PC-9 (cell line): ENCODE results near the gene SGIP1. TPM values are rescaled to one million over a fixed set of nuclear protein-coding genes. Genes with fewer than 3 reads are reported as not detected.
A peak's percentile ranks its signal among the peaks of the same experiment; 100 is the strongest.

Experiments used
- BruUV-seq: library from RNA; stranded (reverse); fragments of 400-500 nt; replicated peaks from 2 replicates; lab custom pipeline; 2021; lab: Mats Ljungman, UMichigan
- CTCF ChIA-PET: fragments of 300-600 bp; sonication (Branson Sonifier 250); formaldehyde crosslinking; loops from one replicate; lab custom pipeline; 2022; ENCODE audit warnings: antibody characterized with exemption; lab: Charles Lee
- POLR2A ChIA-PET: fragments of 300-600 bp; sonication (Branson Sonifier 250); formaldehyde crosslinking; loops from one replicate; lab custom pipeline; 2022; ENCODE audit warnings: antibody characterized with exemption; ENCODE audit not compliant: unreplicated experiment; lab: Charles Lee
- DNase-seq, 2 experiments: peaks; one replicate each; pipeline versions ENCODE4 v3.0.0 to v3.0.0-alpha.2; 2015 to 2022; ENCODE audit warnings: mixed read lengths in 1 of 2
- H2AFZ ChIP-seq: fragments of 200-600 bp; sonication (generic); 2 replicates; pipeline ENCODE4 v1.8.1; 2017; ENCODE audit warnings: antibody characterized with exemption
- H3F3A ChIP-seq: fragments of 200-600 bp; sonication (generic); 2 replicates; pipeline ENCODE4 v1.8.1; 2017; ENCODE audit warnings: antibody characterized with exemption, mild to moderate bottlenecking, low read depth; ENCODE audit not compliant: insufficient read depth
- H3K27ac ChIP-seq: fragments of 200-600 bp; sonication (generic); 2 replicates; pipeline ENCODE4 v1.6.1; 2016; ENCODE audit warnings: mixed run types
- H3K27me3 ChIP-seq: fragments of 200-600 bp; sonication (generic); 2 replicates; pipeline ENCODE4 v1.6.1; 2016; ENCODE audit warnings: low read depth, mixed run types; ENCODE audit not compliant: insufficient read depth
- H3K36me3 ChIP-seq: fragments of 200-600 bp; sonication (generic); 2 replicates; pipeline ENCODE4 v1.6.1; 2016; ENCODE audit warnings: low read depth, mixed run types
- H3K4me1 ChIP-seq: fragments of 200-600 bp; sonication (generic); replicated peaks from 2 replicates; pipeline ENCODE4 v1.6.1; 2016; ENCODE audit warnings: mixed run types; ENCODE audit not compliant: insufficient read depth
- H3K4me2 ChIP-seq: fragments of 200-600 bp; sonication (generic); 2 replicates; pipeline ENCODE4 v1.6.1; 2017; ENCODE audit warnings: mixed run types
- H3K4me3 ChIP-seq: fragments of 200-600 bp; sonication (generic); 2 replicates; pipeline ENCODE4 v1.6.1; 2016; ENCODE audit warnings: mixed run types
- H3K79me2 ChIP-seq: fragments of 200-600 bp; sonication (generic); 2 replicates; pipeline ENCODE4 v1.6.1; 2017; ENCODE audit warnings: low read depth, mixed run types
- H3K9me2 ChIP-seq: fragments of 200-600 bp; sonication (generic); 2 replicates; pipeline ENCODE4 v1.8.1; 2017; ENCODE audit warnings: mild to moderate bottlenecking; ENCODE audit not compliant: insufficient read depth
- H3K9me3 ChIP-seq: fragments of 200-600 bp; sonication (generic); 2 replicates; pipeline ENCODE4 v1.8.1; 2016; ENCODE audit warnings: low read depth; ENCODE audit not compliant: insufficient read depth
- H4K20me1 ChIP-seq: fragments of 200-600 bp; sonication (generic); 2 replicates; pipeline ENCODE4 v1.8.1; 2017; ENCODE audit not compliant: insufficient read depth
- CTCF ChIP-seq: fragments of 200-600 bp; sonication (generic); conservative IDR thresholded peaks from 2 replicates; pipeline ENCODE4 v1.6.1; 2017; ENCODE audit warnings: mixed run types, antibody characterized with exemption, mild to moderate bottlenecking, moderate library complexity
- EZH2 ChIP-seq: fragments of 200-600 bp; sonication (generic); IDR thresholded peaks from 2 replicates; pipeline ENCODE4 v1.8.0; 2017; ENCODE audit warnings: antibody characterized with exemption, low read depth
- intact Hi-C: fragments of 100-400 bp; cut with micrococcal nuclease; formaldehyde crosslinking; loops from one replicate; pipeline ENCODE4 v1.10.0; 2022; ENCODE audit not compliant: unreplicated experiment
- total RNA-seq: library from RNA; stranded (reverse); gene quantifications from 2 replicates; pipeline ENCODE4 v1.2.3, GENCODE V29; 2021

Gene SGIP1
- total RNA-seq, 1 experiment from 2014 or later: not detected

GRCh38 chr1:66497910-66498309 is 36.0 kb upstream of the SGIP1 start:
- Histone ChIP-seq H3K36me3 (no peaks in the 10 kb centered on the region), H3F3A (no peaks in the 10 kb centered on the region), H3K4me2 (no peak overlapping the region), H3K79me2 (no peaks in the 10 kb centered on the region), H3K9me3 (no peaks in the 10 kb centered on the region; the same call in 1 of the 2 replicates), H3K9me2 (no peaks in the 10 kb centered on the region; the same call in 1 of the 2 replicates), H3K4me3 (no peak overlapping the region), H4K20me1 (no peaks in the 10 kb centered on the region), H3K27ac (no peak overlapping the region), H2AFZ (no peak overlapping the region), H3K27me3 (no peaks in the 10 kb centered on the region), H3K4me1 (no peaks in the 10 kb centered on the region)
- ChIA-PET POLR2A (no interaction called here), CTCF (no interaction called here)
- TF ChIP-seq CTCF (no peak), EZH2 (no peak)
- no peak for DNase-seq
- no TSS peak for BruUV-seq
- intact Hi-C loops: no loop called here

GRCh38 chr1:66500301-66500700 is 33.7 kb upstream of the SGIP1 start:
- Histone ChIP-seq H3K79me2 (no peaks in the 10 kb centered on the region), H3K27me3 (no peaks in the 10 kb centered on the region), H3K4me3 (no peak overlapping the region), H4K20me1 (no peaks in the 10 kb centered on the region), H3K27ac (no peak overlapping the region), H3F3A (no peaks in the 10 kb centered on the region), H3K9me3 (no peaks in the 10 kb centered on the region; the same call in 1 of the 2 replicates), H2AFZ (no peak overlapping the region), H3K4me1 (no peaks in the 10 kb centered on the region), H3K36me3 (no peaks in the 10 kb centered on the region), H3K4me2 (no peak overlapping the region), H3K9me2 (no peaks in the 10 kb centered on the region; the same call in 1 of the 2 replicates)
- ChIA-PET CTCF (no interaction called here), POLR2A (no interaction called here)
- TF ChIP-seq EZH2: no peak
- TF ChIP-seq CTCF: no peak
- DNase-seq: no peak
- no TSS peak for BruUV-seq
- intact Hi-C loops: loop anchor here (5.0 kb wide), 2 partner anchors 142 to 227 kb away; no protein-coding TSS in a partner anchor

- TF ChIP-seq EZH2: no peak
- TF ChIP-seq CTCF: no peak
- intact Hi-C loops: loop anchor here (2.0 to 5.0 kb wide), 3 partner anchors 140 to 543 kb away; no protein-coding TSS in a partner anchor
- Histone ChIP-seq H2AFZ (peak overlapping the region; percentile 44; the same call in 1 of the 2 replicates), H3K36me3 (no peaks in the 10 kb centered on the region), H3K9me3 (no peaks in the 10 kb centered on the region; the same call in 1 of the 2 replicates), H3K79me2 (no peaks in the 10 kb centered on the region), H3K4me2 (no peak overlapping the region), H3K27me3 (no peaks in the 10 kb centered on the region), H4K20me1 (no peaks in the 10 kb centered on the region), H3K4me1 (no peaks in the 10 kb centered on the region), H3K27ac (no peak overlapping the region), H3F3A (no peaks in the 10 kb centered on the region), H3K4me3 (no peak overlapping the region), H3K9me2 (no peaks in the 10 kb centered on the region; the same call in 1 of the 2 replicates)
- ChIA-PET CTCF (no interaction called here), POLR2A (interaction anchor here (0.6 kb wide), 1 partner anchor 960 kb away, joined by 3 read pairs; no protein-coding TSS in a partner anchor)
- BruUV-seq: no TSS peak
- no peak for DNase-seq
Measured at GRCh38 chr1:66502086-66502485, 31.9 kb upstream of the SGIP1 start.
